Lung (tissue), 12 donors: ENCODE measurements around the gene GIPC1. TPM values are rescaled to one million over a fixed set of nuclear protein-coding genes. Genes with fewer than 3 reads are reported as not detected.
A peak's percentile ranks its signal among the peaks of the same experiment; 100 is the strongest.

Source experiments
- ATAC-seq: fragments of 200-7000 bp; cut with Tn5 transposase; one replicate; pipeline ENCODE4 v1.9.1; 2020; ENCODE audit warnings: moderate number of reproducible peaks; ENCODE audit not compliant: insufficient read depth, low FRiP score
- DNase-seq, 3 donors: peaks; one replicate each; pipeline ENCODE4 v3.0.0-alpha.2; 2013 to 2017
- H3K27ac ChIP-seq, 2 donors: one replicate each; pipeline ENCODE4 v1.5.1; 2013; ENCODE audit warnings: mild to moderate bottlenecking in 2 of 2, moderate library complexity in 2 of 2, control low read depth in 1 of 2, inconsistent platforms in 1 of 2, low read depth in 1 of 2, low read length in 1 of 2
- H3K27me3 ChIP-seq, 3 donors: one replicate each; pipeline ENCODE4 v1.5.1; 2013; ENCODE audit warnings: low read length in 2 of 3; ENCODE audit not compliant: control insufficient read depth in 3 of 3, insufficient read depth in 3 of 3
- H3K36me3 ChIP-seq, 4 donors: one replicate each; pipeline ENCODE4 v1.5.1; 2013; ENCODE audit warnings: low read length in 4 of 4, mild to moderate bottlenecking in 1 of 4, moderate library complexity in 1 of 4; ENCODE audit not compliant: control insufficient read depth in 4 of 4, insufficient read depth in 4 of 4
- H3K4me1 ChIP-seq, 5 donors: one replicate each; pipeline ENCODE4 v1.5.1; 2013; ENCODE audit warnings: low read length in 5 of 5, mild to moderate bottlenecking in 2 of 5, moderate library complexity in 1 of 5; ENCODE audit not compliant: control insufficient read depth in 5 of 5, insufficient read depth in 5 of 5
- H3K4me3 ChIP-seq: one replicate; pipeline ENCODE4 v1.5.1; 2013; ENCODE audit warnings: mild to moderate bottlenecking, control low read depth, moderate library complexity
- H3K9ac ChIP-seq, 2 donors: one replicate each; pipeline ENCODE4 v1.5.1; 2013; ENCODE audit warnings: low read length in 2 of 2, control low read depth in 1 of 2; ENCODE audit not compliant: insufficient read depth in 1 of 2
- H3K9me3 ChIP-seq, 4 donors: one replicate each; pipeline ENCODE4 v1.5.1; 2013; ENCODE audit warnings: low read length in 3 of 4, mild to moderate bottlenecking in 1 of 4, moderate library complexity in 1 of 4; ENCODE audit not compliant: control insufficient read depth in 4 of 4, insufficient read depth in 3 of 4
- CTCF ChIP-seq: IDR thresholded peaks from 2 replicates; pipeline ENCODE4 v1.5.1; 2012; ENCODE audit warnings: mild to moderate bottlenecking; ENCODE audit errors: control extremely low read depth, extremely low read depth
- WGBS, 2 donors: extraction: QIAGEN DNeasy Blood & Tissue Kit; methylation state at CpG; one replicate each; pipeline ENCODE4 v1.1.7; 2013; 5-methylcytosine and 5-hydroxymethylcytosine counted together
- polyA plus RNA-seq, 2 donors: library from polyadenylated mRNA; stranded (reverse); fragments of 200-250 nt; gene quantifications; one replicate each; pipeline ENCODE4 v1.2.1, GENCODE V29; 2013
- total RNA-seq, 2 donors: library from RNA; depleted of rRNA in 1 of 2; stranded (reverse); fragments of >200 nt in 1 of 2; gene quantifications; one replicate each; pipeline ENCODE4 v1.2.1, GENCODE V29; 2014 to 2021
- donor health status: control.
- donor health status: control.
- donor health status: Bipolar disorder and iron deficiency.
- donor health status: healthy.
- donor health status: DM: yes; HTN: yes; CAD: no.

GIPC1 gene
- total and polyA plus RNA-seq, 4 donors: 94.9 to 156 (median 131) TPM

- Histone ChIP-seq H3K36me3 (peaks cover 6 to 36% (median 19%) of the 10 kb centered on the region in 4 donors), H3K9ac (no peak overlapping the region), H3K4me1 (peaks cover 0 to 55% (median 10%) of the 10 kb centered on the region in 5 donors), H3K4me3 (no peak overlapping the region), H3K27me3 (peaks cover 0 to 9% (median 0%) of the 10 kb centered on the region in 3 donors), H3K27ac (no peak overlapping the region), H3K9me3 (peaks cover 0 to 2% (median 0%) of the 10 kb centered on the region in 4 donors)
- TF ChIP-seq CTCF: peak; percentile 85
- ATAC-seq (peak; percentile 65), DNase-seq (peak; percentile 68 to 75 (median 69))
- 4 to 6% methylated on average over 56 to 66 of the region's 66 CpGs for WGBS, 2 donors
Measured at GRCh38 chr19:14472202-14472938, 23.6 kb downstream of the GIPC1 start.

- no peak for TF ChIP-seq CTCF
- 75% methylated on average over 46 of the region's 46 CpGs for WGBS, 2 donors
- H3K9ac ChIP-seq: no peak overlapping the region
- no peak overlapping the region for H3K4me3 ChIP-seq
- H3K27me3 ChIP-seq: peaks cover 0 to 9% (median 0%) of the 10 kb centered on the region in 3 donors
- peaks cover 8 to 36% (median 19%) of the 10 kb centered on the region in 4 donors for H3K36me3 ChIP-seq
- ATAC-seq: no peak
- H3K27ac ChIP-seq: no peak overlapping the region
- DNase-seq: peak in 1 of 3 donors; percentile 9
- peaks cover 0 to 2% (median 0%) of the 10 kb centered on the region in 4 donors for H3K9me3 ChIP-seq
- peaks cover 0 to 48% (median 9%) of the 10 kb centered on the region in 5 donors for H3K4me1 ChIP-seq
Measured at GRCh38 chr19:14471436-14472187, 24.3 kb downstream of the GIPC1 start.

DNA sequence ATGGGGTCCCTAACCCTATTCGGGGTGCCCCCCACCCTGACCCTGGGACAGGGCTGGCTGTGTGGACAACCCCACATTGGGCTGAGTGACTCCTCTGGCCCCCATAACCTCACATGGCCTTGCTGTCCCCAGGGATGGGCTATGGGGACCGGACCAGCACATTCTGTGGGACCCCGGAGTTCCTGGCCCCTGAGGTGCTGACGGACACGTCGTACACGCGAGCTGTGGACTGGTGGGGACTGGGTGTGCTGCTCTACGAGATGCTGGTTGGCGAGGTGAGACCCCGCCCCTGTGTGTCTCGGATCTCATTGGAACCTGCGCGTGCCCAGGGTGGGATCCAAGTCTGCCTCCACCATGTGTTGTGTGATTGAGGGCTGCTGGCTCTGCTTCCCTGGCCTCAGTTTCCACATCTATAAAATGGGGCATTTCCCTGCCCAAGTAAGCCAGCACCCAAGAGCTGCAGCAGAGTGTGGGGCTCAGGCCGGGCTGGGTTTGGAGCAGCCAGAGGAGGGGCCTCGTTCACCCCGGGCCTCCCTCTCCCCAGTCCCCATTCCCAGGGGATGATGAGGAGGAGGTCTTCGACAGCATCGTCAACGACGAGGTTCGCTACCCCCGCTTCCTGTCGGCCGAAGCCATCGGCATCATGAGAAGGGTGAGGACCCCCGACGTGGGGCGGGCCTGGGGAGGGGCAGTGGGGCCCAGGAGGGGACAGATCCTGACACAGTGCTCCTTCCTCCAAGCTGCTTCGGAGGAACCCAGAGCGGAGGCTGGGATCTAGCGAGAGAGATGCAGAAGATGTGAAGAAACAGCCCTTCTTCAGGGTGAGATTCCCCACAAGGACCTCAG is 25.7 kb downstream of the GIPC1 start:
- DNase-seq: peak in 1 of 3 donors; percentile 19
- H3K9me3 ChIP-seq: no peaks in the 10 kb centered on the region
- TF ChIP-seq CTCF: no peak
- H3K4me3 ChIP-seq: no peak overlapping the region
- H3K27ac ChIP-seq: no peak overlapping the region
- H3K9ac ChIP-seq: no peak overlapping the region
- 81 to 84% methylated on average over 30 to 32 of the region's 32 CpGs for WGBS, 2 donors
- ATAC-seq: no peak
- H3K36me3 ChIP-seq: peaks cover 15 to 41% (median 22%) of the 10 kb centered on the region in 4 donors
- H3K4me1 ChIP-seq: peaks cover 0 to 34% (median 4%) of the 10 kb centered on the region in 5 donors
- peaks cover 0 to 9% (median 0%) of the 10 kb centered on the region in 3 donors for H3K27me3 ChIP-seq
